Vagina (tissue), 2 donors: ENCODE measurements around the gene STEAP2. TPM values are rescaled to one million over a fixed set of nuclear protein-coding genes. Genes with fewer than 3 reads are reported as not detected.

ENCODE experiments used
- DNase-seq, 2 donors: peaks; one replicate each; pipeline ENCODE4 v3.0.0-alpha.2; 2017; ENCODE audit errors: extremely low spot score in 2 of 2
- H3K27ac ChIP-seq: fragments of 200-600 bp; sonication (generic); one replicate; pipeline ENCODE4 v1.5.1; 2019
- H3K27me3 ChIP-seq: fragments of 200-600 bp; sonication (generic); one replicate; pipeline ENCODE4 v1.5.1; 2019
- H3K36me3 ChIP-seq, 2 donors: fragments of 200-600 bp; sonication (generic); one replicate each; pipeline ENCODE4 v1.5.1; 2017 to 2019
- H3K4me1 ChIP-seq: fragments of 200-600 bp; sonication (generic); one replicate; pipeline ENCODE4 v1.5.1; 2019
- H3K4me3 ChIP-seq, 2 donors: fragments of 200-600 bp; sonication (generic); 1 replicate in 1 of 2; 2 replicates in 1 of 2; pipeline ENCODE4 v1.5.1; 2016 to 2019
- H3K9me3 ChIP-seq: fragments of 200-600 bp; sonication (generic); one replicate; pipeline ENCODE4 v1.5.1; 2019
- CTCF ChIP-seq, 3 experiments: fragments of 450-650 bp in 2 of 3; fragments of 200-600 bp in 1 of 3; sonication (generic) in 1 of 3; IDR thresholded peaks; one replicate each; pipeline ENCODE4 v1.5.1; 2017 to 2019; ENCODE audit warnings: antibody characterized with exemption in 3 of 3, mild to moderate bottlenecking in 2 of 3, moderate library complexity in 2 of 3
- POLR2A ChIP-seq, 2 donors: fragments of 450-650 bp; IDR thresholded peaks; one replicate each; pipeline ENCODE4 v1.6.1; 2017; ENCODE audit warnings: antibody characterized with exemption in 2 of 2, mild to moderate bottlenecking in 2 of 2, moderate library complexity in 2 of 2
- POLR2AphosphoS5 ChIP-seq, 2 donors: sonication (generic); formaldehyde crosslinking; IDR thresholded peaks; one replicate each; pipeline ENCODE4 v1.9.0; 2017; ENCODE audit warnings: antibody characterized with exemption in 2 of 2, mild to moderate bottlenecking in 2 of 2, low read depth in 1 of 2; ENCODE audit not compliant: insufficient read depth in 1 of 2
- intact Hi-C: fragments of 100-400 bp; cut with DNase I; formaldehyde crosslinking; loops from one replicate; pipeline ENCODE4 v1.15.1; 2023
- total RNA-seq: library from RNA; depleted of rRNA; stranded (reverse); fragments of >200 nt; gene quantifications from one replicate; pipeline ENCODE4 v1.2.3, GENCODE V29; 2016

The STEAP2 gene
- total RNA-seq = 32.2 TPM

DNA sequence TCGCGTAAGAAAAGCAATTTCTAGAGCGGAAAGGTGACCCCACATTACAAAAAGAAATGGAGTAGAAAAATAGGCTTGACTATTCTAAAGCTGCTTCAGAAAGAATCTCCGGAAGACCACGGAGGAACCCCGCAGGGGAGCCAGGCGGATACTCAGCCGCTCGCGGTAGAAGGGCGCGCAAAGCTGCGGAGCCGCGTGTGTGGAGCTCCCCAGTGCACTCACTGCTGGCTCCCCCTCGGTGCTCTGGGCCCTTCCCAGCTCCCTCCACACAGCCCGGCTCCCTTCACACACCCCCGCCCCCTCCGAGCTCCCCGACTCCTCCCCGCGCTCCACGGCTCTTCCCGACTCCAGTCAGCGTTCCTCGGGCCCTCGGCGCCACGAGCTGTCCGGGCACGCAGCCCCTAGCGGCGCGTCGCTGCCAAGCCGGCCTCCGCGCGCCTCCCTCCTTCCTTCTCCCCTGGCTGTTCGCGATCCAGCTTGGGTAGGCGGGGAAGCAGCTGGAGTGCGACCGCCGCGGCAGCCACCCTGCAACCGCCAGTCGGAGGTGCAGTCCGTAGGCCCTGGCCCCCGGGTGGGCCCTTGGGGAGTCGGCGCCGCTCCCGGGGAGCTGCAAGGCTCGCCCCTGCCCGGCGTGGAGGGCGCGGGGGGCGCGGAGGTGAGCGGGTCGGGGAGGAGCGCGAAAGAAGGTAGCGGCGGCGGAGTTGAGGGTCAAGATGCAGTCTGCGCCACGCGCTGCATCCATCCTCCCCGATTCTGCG, at the start of gene STEAP2:
TSS of gene STEAP2 (plus strand) at position 350 of the 758 bp plus-strand sequence. CDS start 13,343 bp downstream, outside the sequence.
- H3K36me3 ChIP-seq = no peaks in the 10 kb centered on the region
- peak within 1 kb of the TSS; percentile 65 to 89 for H3K4me3 ChIP-seq
- H3K4me1 ChIP-seq = peaks cover 20% of the 10 kb centered on the region
- H3K27ac ChIP-seq = peak within 1 kb of the TSS; percentile 78
- H3K9me3 ChIP-seq = no peaks in the 10 kb centered on the region
- TF ChIP-seq POLR2AphosphoS5 (IDR thresholded peaks at IDR 0.05; ENCODE audit: insufficient read depth in 1 of 2, low read depth in 1 of 2) = peak in 1 of 2 donors; percentile 75
- TF ChIP-seq POLR2A (IDR thresholded peaks at IDR 0.05) = peak in 1 of 2 donors; percentile 66
- TF ChIP-seq CTCF (IDR thresholded peaks at IDR 0.05) = peak in 2 of 3 experiments; percentile 37 to 49
- intact Hi-C loops = no loop called here
- H3K27me3 ChIP-seq = no peaks in the 10 kb centered on the region
- DNase-seq = peak in 1 of 2 donors; percentile 94

GRCh38 chr7:90163534-90163933, 48.0 kb upstream of the STEAP2 start:
- intact Hi-C loops = no loop called here
- no peak for DNase-seq
- no peak overlapping the region for H3K27ac ChIP-seq
- TF ChIP-seq POLR2A (IDR thresholded peaks at IDR 0.05) = no peak
- TF ChIP-seq CTCF (IDR thresholded peaks at IDR 0.05) = no peak
- TF ChIP-seq POLR2AphosphoS5 (IDR thresholded peaks at IDR 0.05; ENCODE audit: insufficient read depth in 1 of 2, low read depth in 1 of 2) = no peak
- H3K4me3 ChIP-seq = no peak overlapping the region
- no peaks in the 10 kb centered on the region for H3K27me3 ChIP-seq
- no peaks in the 10 kb centered on the region for H3K4me1 ChIP-seq
- H3K36me3 ChIP-seq = no peaks in the 10 kb centered on the region
- no peaks in the 10 kb centered on the region for H3K9me3 ChIP-seq

DNA sequence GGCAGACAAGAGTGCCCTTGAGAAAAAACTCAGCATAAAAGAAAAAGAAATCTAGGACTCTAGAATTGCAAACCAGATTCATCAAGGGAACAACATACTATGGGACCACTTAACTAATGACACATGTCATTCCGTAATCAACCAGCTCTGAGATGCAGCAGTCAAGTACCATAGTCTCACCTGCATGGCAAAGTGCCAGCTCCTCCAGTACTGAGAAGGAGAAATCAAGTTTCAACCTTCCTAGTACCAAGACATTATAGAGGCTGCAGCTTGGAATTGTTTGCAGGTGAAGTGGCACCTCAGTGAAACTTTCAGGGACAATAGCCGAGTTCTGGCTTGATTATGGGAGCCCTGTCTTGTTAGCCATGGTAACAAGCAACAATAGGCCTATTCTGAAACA, 45.8 kb upstream of the STEAP2 start:
- no peak overlapping the region for H3K27ac ChIP-seq
- H3K36me3 ChIP-seq = no peaks in the 10 kb centered on the region
- intact Hi-C loops = no loop called here
- no peak overlapping the region for H3K4me3 ChIP-seq
- no peak for TF ChIP-seq CTCF (IDR thresholded peaks at IDR 0.05)
- TF ChIP-seq POLR2AphosphoS5 (IDR thresholded peaks at IDR 0.05; ENCODE audit: insufficient read depth in 1 of 2, low read depth in 1 of 2) = no peak
- TF ChIP-seq POLR2A (IDR thresholded peaks at IDR 0.05) = no peak
- DNase-seq = no peak
- no peaks in the 10 kb centered on the region for H3K27me3 ChIP-seq
- no peaks in the 10 kb centered on the region for H3K9me3 ChIP-seq
- no peaks in the 10 kb centered on the region for H3K4me1 ChIP-seq

- H3K27me3 ChIP-seq = no peaks in the 10 kb centered on the region
- H3K4me1 ChIP-seq = no peaks in the 10 kb centered on the region
- no peak overlapping the region for H3K4me3 ChIP-seq
- intact Hi-C loops = no loop called here
- H3K36me3 ChIP-seq = no peaks in the 10 kb centered on the region
- no peak for DNase-seq
- H3K27ac ChIP-seq = no peak overlapping the region
- H3K9me3 ChIP-seq = no peaks in the 10 kb centered on the region
- TF ChIP-seq POLR2AphosphoS5 (IDR thresholded peaks at IDR 0.05; ENCODE audit: insufficient read depth in 1 of 2, low read depth in 1 of 2) = no peak
- TF ChIP-seq CTCF (IDR thresholded peaks at IDR 0.05) = no peak
- TF ChIP-seq POLR2A (IDR thresholded peaks at IDR 0.05) = no peak
These were observed 45.4 kb upstream of the STEAP2 start for GRCh38 chr7:90166153-90166552.

DNA sequence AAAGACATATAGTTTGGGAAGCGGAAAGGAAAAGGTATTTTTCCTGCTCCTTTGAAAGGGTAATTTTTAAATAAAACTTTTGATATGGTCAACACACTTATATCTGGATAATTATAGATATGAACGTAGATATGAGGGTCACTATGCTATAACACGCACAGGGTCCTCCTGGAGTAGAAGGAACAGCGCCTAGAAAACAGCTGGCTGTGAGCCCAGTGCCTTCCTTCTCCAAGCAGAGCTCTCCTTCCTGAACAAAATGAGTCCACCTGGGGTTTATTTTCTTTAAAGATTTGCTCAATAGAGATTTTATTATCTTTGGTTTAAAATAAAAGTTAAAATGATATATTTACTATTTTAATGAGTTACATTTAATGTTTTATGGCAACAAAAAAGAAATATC, 44.2 kb upstream of the STEAP2 start:
- intact Hi-C loops = no loop called here
- no peak for DNase-seq
- Histone ChIP-seq H3K9me3 (no peaks in the 10 kb centered on the region), H3K27ac (no peak overlapping the region), H3K4me1 (no peaks in the 10 kb centered on the region), H3K36me3 (no peaks in the 10 kb centered on the region), H3K27me3 (no peaks in the 10 kb centered on the region), H3K4me3 (no peak overlapping the region)
- TF ChIP-seq POLR2AphosphoS5 (IDR thresholded peaks at IDR 0.05; ENCODE audit: insufficient read depth in 1 of 2, low read depth in 1 of 2) (no peak), POLR2A (IDR thresholded peaks at IDR 0.05) (no peak), CTCF (IDR thresholded peaks at IDR 0.05) (no peak)
